ENCODE data around the gene CRB1. TPM values are rescaled to one million over a fixed set of nuclear protein-coding genes. Genes with fewer than 3 reads are reported as not detected.

Gene CRB1
- total and polyA plus RNA-seq, 2 experiments from 2014 or later, result 0.27 to 0.56 TPM

GRCh38 chr1:197388801-197389200, 120.7 kb downstream of the CRB1 start:
- no peaks in the 10 kb centered on the region for H3K9me2 ChIP-seq (ENCODE audit: insufficient read depth)
- no peaks in the 10 kb centered on the region for H3K79me2 ChIP-seq (replicated peaks; ENCODE audit: insufficient read depth)
- Mint-ChIP-seq H3K27me3 (ENCODE audit: insufficient read depth, low read depth, poor library complexity) (peaks cover 8% of the 10 kb centered on the region), H3K36me3 (ENCODE audit: low read depth) (no peaks in the 10 kb centered on the region), H3K4me1 (peaks cover 14% of the 10 kb centered on the region; the same call in 2 of the 3 replicates), H3K27ac (no peak overlapping the region), H3K9me3 (no peaks in the 10 kb centered on the region), H3K4me3 (no peak overlapping the region)
- no peaks in the 10 kb centered on the region for H4K20me1 ChIP-seq (replicated peaks; ENCODE audit: insufficient read depth)
- no peaks in the 10 kb centered on the region for H3K36me3 ChIP-seq (ENCODE audit: insufficient read depth)
- no peak overlapping the region for H3K4me2 ChIP-seq
- H3F3A ChIP-seq (replicated peaks; ENCODE audit: low read depth), result no peaks in the 10 kb centered on the region
- H3K4me1 ChIP-seq (ENCODE audit: insufficient read depth), result peaks cover 15% of the 10 kb centered on the region; the same call in 1 of the 2 replicates
- DNase-seq (ENCODE audit: low spot score) (no peak), ATAC-seq (no peak)
- no peaks in the 10 kb centered on the region for H3K27me3 ChIP-seq (ENCODE audit: insufficient read depth)
- no peak overlapping the region for H3K4me3 ChIP-seq
- H3K27ac ChIP-seq (ENCODE audit: low read depth), result no peak overlapping the region
- no peak overlapping the region for H2AFZ ChIP-seq
- no peak for TF ChIP-seq ETS1 (IDR thresholded peaks at IDR 0.05)
- no peak for TF ChIP-seq POLR2AphosphoS5 (IDR thresholded peaks at IDR 0.05; ENCODE audit: low read depth)
- no peak for TF ChIP-seq ZNF331 (CRISPR knock-in tag; IDR thresholded peaks at IDR 0.05; ENCODE audit: low read depth)

GRCh38 chr1:197390856-197391255, 122.8 kb downstream of the CRB1 start:
- Mint-ChIP-seq H3K9me3 (no peaks in the 10 kb centered on the region), H3K4me3 (no peak overlapping the region), H3K4me1 (peaks cover 15% of the 10 kb centered on the region; the same call in 2 of the 3 replicates), H3K36me3 (ENCODE audit: low read depth) (no peaks in the 10 kb centered on the region), H3K27ac (no peak overlapping the region), H3K27me3 (ENCODE audit: insufficient read depth, low read depth, poor library complexity) (peaks cover 6% of the 10 kb centered on the region)
- Histone ChIP-seq H3K9me2 (ENCODE audit: insufficient read depth) (no peaks in the 10 kb centered on the region), H3K27me3 (ENCODE audit: insufficient read depth) (no peaks in the 10 kb centered on the region), H3K27ac (ENCODE audit: low read depth) (no peak overlapping the region), H3K36me3 (ENCODE audit: insufficient read depth) (no peaks in the 10 kb centered on the region), H3K4me1 (ENCODE audit: insufficient read depth) (peaks cover 5% of the 10 kb centered on the region), H3K4me3 (no peak overlapping the region), H3F3A (replicated peaks; ENCODE audit: low read depth) (no peaks in the 10 kb centered on the region), H3K79me2 (replicated peaks; ENCODE audit: insufficient read depth) (no peaks in the 10 kb centered on the region), H4K20me1 (replicated peaks; ENCODE audit: insufficient read depth) (no peaks in the 10 kb centered on the region), H3K4me2 (no peak overlapping the region), H2AFZ (no peak overlapping the region)
- ATAC-seq (no peak), DNase-seq (ENCODE audit: low spot score) (no peak)
- no peak for TF ChIP-seq STAT1 (IDR thresholded peaks at IDR 0.05; ENCODE audit: unreplicated experiment)

GRCh38 chr1:197391303-197392226, 123.5 kb downstream of the CRB1 start:
- no peak overlapping the region for H2AFZ ChIP-seq
- H3K27ac Mint-ChIP-seq, result no peak overlapping the region
- H3F3A ChIP-seq (replicated peaks; ENCODE audit: low read depth), result no peaks in the 10 kb centered on the region
- TF ChIP-seq EZH2 (IDR thresholded peaks at IDR 0.05; ENCODE audit: low read depth, unreplicated experiment) (no peak), ZNF114 (CRISPR knock-in tag; IDR thresholded peaks at IDR 0.05) (no peak), CTCF (conservative IDR thresholded peaks at IDR 0.05; ENCODE audit: low read depth in 2 of 2) (peak; percentile 28 to 30), ZNF331 (CRISPR knock-in tag; IDR thresholded peaks at IDR 0.05; ENCODE audit: low read depth) (no peak)
- no peaks in the 10 kb centered on the region for H3K27me3 ChIP-seq (ENCODE audit: insufficient read depth)
- peaks cover 6% of the 10 kb centered on the region for H3K27me3 Mint-ChIP-seq (ENCODE audit: insufficient read depth, low read depth, poor library complexity)
- H4K20me1 ChIP-seq (replicated peaks; ENCODE audit: insufficient read depth), result no peaks in the 10 kb centered on the region
- peaks cover 17% of the 10 kb centered on the region; the same call in 2 of the 3 replicates for H3K4me1 Mint-ChIP-seq
- H3K4me1 ChIP-seq (ENCODE audit: insufficient read depth), result peaks cover 10% of the 10 kb centered on the region
- peak; percentile 54 for ATAC-seq
- DNase-seq (ENCODE audit: low spot score), result peak; percentile 55
- no peaks in the 10 kb centered on the region for H3K9me2 ChIP-seq (ENCODE audit: insufficient read depth)
- H3K27ac ChIP-seq (ENCODE audit: low read depth), result no peak overlapping the region
- no peak overlapping the region for H3K4me3 ChIP-seq
- no peak overlapping the region for H3K4me3 Mint-ChIP-seq
- H3K9me3 Mint-ChIP-seq, result no peaks in the 10 kb centered on the region
- no peaks in the 10 kb centered on the region for H3K79me2 ChIP-seq (replicated peaks; ENCODE audit: insufficient read depth)
- H3K36me3 Mint-ChIP-seq (ENCODE audit: low read depth), result no peaks in the 10 kb centered on the region
- H3K36me3 ChIP-seq (ENCODE audit: insufficient read depth), result no peaks in the 10 kb centered on the region
- H3K4me2 ChIP-seq, result no peak overlapping the region
